Upper lobe of right lung (tissue), 1 donor: Measurements from ENCODE around the gene GOLGA2. TPM values are rescaled to one million over a fixed set of nuclear protein-coding genes. Genes with fewer than 3 reads are reported as not detected.
A peak's percentile ranks its signal among the peaks of the same experiment; 100 is the strongest.

Experiments used
- ATAC-seq: fragments of 200-7000 bp; cut with Tn5 transposase; one replicate; pipeline ENCODE4 v1.9.1; 2020; ENCODE audit warnings: mild to moderate bottlenecking, moderate library complexity
- DNase-seq: peaks from one replicate; pipeline ENCODE4 v3.0.0-alpha.2; 2020
- H3K27ac ChIP-seq: fragments of 200-600 bp; one replicate; pipeline ENCODE4 v1.8.0; 2022
- H3K27me3 ChIP-seq: fragments of 200-600 bp; one replicate; pipeline ENCODE4 v1.8.0; 2022; ENCODE audit warnings: mild to moderate bottlenecking
- H3K36me3 ChIP-seq: fragments of 200-600 bp; one replicate; pipeline ENCODE4 v1.8.0; 2022
- H3K4me1 ChIP-seq: fragments of 200-600 bp; one replicate; pipeline ENCODE4 v1.8.0; 2022
- H3K4me3 ChIP-seq: fragments of 200-600 bp; one replicate; pipeline ENCODE4 v1.8.0; 2022; ENCODE audit warnings: mild to moderate bottlenecking
- H3K9me3 ChIP-seq: fragments of 200-600 bp; one replicate; pipeline ENCODE4 v1.8.0; 2022
- intact Hi-C: fragments of 100-400 bp; cut with DNase I; formaldehyde crosslinking; loops from one replicate; pipeline ENCODE4 v1.11.0; 2022
- total RNA-seq: library from RNA; stranded (reverse); fragmentation: NEBNext Ultra II Directional; extraction: Animal tissue kit (Norgen Biotek cat#: 25700); gene quantifications from one replicate; pipeline ENCODE4 v1.2.1, GENCODE V29; 2021
- TF ChIP-seq, protein P1 (sequence below): fragments of 200-600 bp; IDR thresholded peaks from one replicate; pipeline ENCODE4 v1.8.0; 2022; ENCODE audit warnings: antibody characterized with exemption
- donor health status: DM: no; HTN: yes; CAD: no; lungs with severe emphysema.

Gene GOLGA2
- total RNA-seq, 1 donor from 2014 or later = 88.7 TPM

DNA sequence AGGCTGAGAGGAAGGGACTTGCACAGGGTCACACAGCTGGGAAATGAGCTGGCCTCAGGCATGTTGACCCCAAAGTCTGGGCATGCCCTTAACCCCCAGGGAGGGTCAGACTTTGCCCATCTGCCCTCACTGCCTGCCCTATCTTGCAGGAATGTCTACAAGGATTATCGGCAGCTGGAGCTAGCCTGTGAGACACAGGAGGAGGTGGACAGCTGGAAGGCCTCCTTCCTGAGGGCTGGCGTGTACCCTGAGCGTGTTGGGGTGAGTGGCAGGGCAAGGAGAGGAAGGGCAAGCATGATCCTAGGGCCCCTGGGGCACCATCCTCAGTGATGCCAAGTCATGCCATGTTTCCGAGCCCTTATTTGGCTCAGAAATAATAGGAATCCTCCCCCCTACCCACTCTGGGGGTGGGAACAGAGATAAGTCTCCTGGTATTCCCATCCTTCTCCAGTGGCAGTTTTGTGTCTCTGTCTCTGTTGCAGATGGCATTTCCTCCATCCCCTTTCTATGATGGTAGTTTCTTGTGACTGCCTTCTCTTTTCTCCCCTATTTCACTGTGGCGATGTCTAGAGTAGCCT, 28.5 kb downstream of the GOLGA2 start:
- Histone ChIP-seq H3K27me3 (no peaks in the 10 kb centered on the region), H3K27ac (no peak overlapping the region), H3K4me3 (no peak overlapping the region), H3K36me3 (no peaks in the 10 kb centered on the region), H3K4me1 (peaks cover 20% of the 10 kb centered on the region), H3K9me3 (no peaks in the 10 kb centered on the region)
- no peak for ATAC-seq
- DNase-seq = no peak
- intact Hi-C loops = no loop called here
- TF ChIP-seq, protein P1, sequence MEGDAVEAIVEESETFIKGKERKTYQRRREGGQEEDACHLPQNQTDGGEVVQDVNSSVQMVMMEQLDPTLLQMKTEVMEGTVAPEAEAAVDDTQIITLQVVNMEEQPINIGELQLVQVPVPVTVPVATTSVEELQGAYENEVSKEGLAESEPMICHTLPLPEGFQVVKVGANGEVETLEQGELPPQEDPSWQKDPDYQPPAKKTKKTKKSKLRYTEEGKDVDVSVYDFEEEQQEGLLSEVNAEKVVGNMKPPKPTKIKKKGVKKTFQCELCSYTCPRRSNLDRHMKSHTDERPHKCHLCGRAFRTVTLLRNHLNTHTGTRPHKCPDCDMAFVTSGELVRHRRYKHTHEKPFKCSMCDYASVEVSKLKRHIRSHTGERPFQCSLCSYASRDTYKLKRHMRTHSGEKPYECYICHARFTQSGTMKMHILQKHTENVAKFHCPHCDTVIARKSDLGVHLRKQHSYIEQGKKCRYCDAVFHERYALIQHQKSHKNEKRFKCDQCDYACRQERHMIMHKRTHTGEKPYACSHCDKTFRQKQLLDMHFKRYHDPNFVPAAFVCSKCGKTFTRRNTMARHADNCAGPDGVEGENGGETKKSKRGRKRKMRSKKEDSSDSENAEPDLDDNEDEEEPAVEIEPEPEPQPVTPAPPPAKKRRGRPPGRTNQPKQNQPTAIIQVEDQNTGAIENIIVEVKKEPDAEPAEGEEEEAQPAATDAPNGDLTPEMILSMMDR = no peak

DNA sequence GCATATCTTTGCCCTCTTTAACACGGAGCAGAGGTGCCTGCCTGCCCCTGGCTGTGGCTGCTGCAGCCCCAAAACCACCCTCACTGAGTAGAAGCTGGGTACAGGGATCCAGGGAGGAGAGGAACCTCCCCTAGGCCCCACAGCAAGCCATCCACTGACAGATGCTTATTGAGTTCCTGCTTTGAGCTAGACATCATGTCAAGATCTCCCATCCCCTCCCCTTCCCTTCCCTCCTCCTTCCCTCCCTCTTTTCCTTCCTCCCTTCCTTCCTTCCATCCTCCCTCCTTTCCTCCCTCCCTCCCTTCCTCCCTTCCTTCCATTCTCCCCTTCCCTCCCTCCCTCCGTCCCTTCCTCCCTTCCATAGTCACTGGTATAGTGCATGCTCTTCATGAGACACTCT, 29.3 kb downstream of the GOLGA2 start:
- intact Hi-C loops = no loop called here
- DNase-seq (no peak), ATAC-seq (no peak)
- peak overlapping the region; percentile 58 for H3K27ac ChIP-seq
- no peak overlapping the region for H3K4me3 ChIP-seq
- H3K27me3 ChIP-seq = no peaks in the 10 kb centered on the region
- H3K9me3 ChIP-seq = no peaks in the 10 kb centered on the region
- TF ChIP-seq, protein P1 = no peak
- no peaks in the 10 kb centered on the region for H3K36me3 ChIP-seq
- peaks cover 20% of the 10 kb centered on the region for H3K4me1 ChIP-seq

DNA sequence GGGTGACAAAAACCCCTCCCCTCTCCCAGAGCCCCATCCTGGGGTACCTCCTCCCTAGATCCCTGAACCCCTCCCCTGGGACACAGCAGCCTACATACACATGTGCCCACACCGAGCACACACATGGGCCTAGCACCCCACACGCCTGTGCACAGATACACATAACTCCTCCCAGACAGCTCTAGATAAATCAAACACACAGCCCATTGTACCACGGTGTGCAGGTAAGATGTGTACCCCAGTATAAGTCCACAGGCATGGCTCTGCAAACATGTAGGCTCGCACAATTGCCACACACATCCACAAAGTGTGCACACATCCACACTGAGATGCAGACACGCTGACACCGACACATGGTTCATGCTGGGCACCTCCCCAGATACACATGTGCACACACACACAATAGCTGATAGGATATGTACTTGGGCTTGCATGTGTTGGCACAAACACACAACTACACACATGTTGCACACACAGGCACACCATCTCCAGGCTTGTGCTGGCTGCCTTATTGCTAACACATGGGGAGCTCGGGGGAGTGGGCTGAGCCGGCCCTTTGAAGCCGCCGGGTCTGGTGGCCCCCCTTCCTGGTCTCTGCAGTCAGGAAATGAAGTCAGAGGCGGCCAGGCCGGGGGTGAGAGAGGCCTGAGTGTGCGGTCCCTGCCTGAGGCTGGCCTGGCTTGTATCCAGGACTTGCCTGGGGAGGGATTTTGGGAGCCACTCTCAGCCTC, 30.2 kb downstream of the GOLGA2 start:
- ATAC-seq = no peak

DNA sequence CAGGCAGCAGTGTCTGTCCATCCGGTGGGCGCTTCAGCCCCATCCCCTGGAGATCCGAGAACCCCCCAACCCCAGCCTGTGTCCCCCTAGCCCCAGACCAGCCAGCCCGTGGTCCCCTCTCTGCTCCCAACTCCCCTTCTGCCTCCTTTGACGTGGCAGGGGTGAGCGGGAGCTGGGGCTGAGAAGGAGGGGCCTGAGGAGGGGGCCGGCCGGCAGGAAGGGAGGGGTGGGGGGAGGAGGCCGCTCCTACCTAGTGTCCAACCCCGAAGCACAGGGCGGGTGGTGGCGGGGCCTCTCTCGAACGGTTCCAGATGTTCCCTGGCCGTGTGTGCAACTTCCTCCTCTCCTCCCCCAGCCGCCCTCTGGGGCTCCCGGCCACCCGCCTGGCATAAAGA, 31.0 kb downstream of the GOLGA2 start:
- H3K4me1 ChIP-seq = peaks cover 13% of the 10 kb centered on the region
- DNase-seq (peak; percentile 80), ATAC-seq (peak; percentile 71)
- peak overlapping the region; percentile 58 for H3K27ac ChIP-seq
- H3K27me3 ChIP-seq = no peaks in the 10 kb centered on the region
- TF ChIP-seq, protein P1 = no peak
- intact Hi-C loops = no loop called here
- H3K4me3 ChIP-seq = peak overlapping the region; percentile 37
- H3K9me3 ChIP-seq = no peaks in the 10 kb centered on the region
- no peaks in the 10 kb centered on the region for H3K36me3 ChIP-seq

More for the DNA sequence above, 30.2 kb downstream of the GOLGA2 start:
- DNase-seq = peak; percentile 66
- no peaks in the 10 kb centered on the region for H3K9me3 ChIP-seq
- no peak overlapping the region for H3K4me3 ChIP-seq
- peaks cover 13% of the 10 kb centered on the region for H3K4me1 ChIP-seq
- no peaks in the 10 kb centered on the region for H3K36me3 ChIP-seq
- H3K27me3 ChIP-seq = no peaks in the 10 kb centered on the region
- TF ChIP-seq, protein P1 = no peak
- intact Hi-C loops = no loop called here
- peak overlapping the region; percentile 58 for H3K27ac ChIP-seq

DNA sequence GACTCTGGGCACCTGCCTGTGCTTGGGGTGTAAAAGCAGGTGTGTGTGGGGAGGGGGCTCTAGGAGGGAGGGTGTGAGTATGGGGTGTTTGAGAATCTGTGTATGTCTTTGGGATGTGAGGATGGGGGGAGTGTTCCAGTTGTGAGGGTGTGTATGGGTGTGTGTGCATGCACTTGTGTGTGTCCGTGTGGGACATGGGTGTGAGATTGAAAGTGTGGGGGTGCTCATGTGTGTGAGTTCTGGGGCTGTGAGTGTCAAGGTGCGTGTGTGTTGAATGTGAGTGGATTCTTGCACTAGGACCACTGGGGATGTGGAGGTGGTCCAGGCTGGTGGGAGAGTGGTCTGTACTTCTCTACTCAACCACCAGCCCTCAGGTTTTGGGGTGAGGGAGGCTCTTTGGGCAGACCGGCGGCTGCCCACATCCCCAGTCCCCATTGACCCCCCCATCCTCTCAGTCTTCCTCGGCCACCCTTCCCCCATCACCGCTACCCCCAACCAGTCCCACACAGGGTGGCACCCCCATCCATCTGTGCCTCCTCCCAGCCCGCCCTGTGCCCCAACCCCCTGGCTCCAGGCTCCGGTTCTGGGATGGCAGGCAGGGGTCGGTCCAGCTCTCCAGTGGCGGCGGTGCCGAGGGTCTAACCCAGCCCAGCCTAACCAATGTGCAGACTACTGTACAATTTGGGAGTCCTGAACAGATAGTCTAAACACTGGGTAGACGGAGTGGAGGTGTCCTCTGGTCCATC, 31.5 kb downstream of the GOLGA2 start:
- ATAC-seq = no peak
- peak overlapping the region; percentile 58 for H3K27ac ChIP-seq

More for the DNA sequence above, 31.5 kb downstream of the GOLGA2 start:
- H3K36me3 ChIP-seq = no peaks in the 10 kb centered on the region
- DNase-seq = no peak
- H3K9me3 ChIP-seq = no peaks in the 10 kb centered on the region
- H3K4me1 ChIP-seq = peaks cover 13% of the 10 kb centered on the region
- peak overlapping the region; percentile 37 for H3K4me3 ChIP-seq
- H3K27me3 ChIP-seq = no peaks in the 10 kb centered on the region
- TF ChIP-seq, protein P1 = no peak
- intact Hi-C loops = no loop called here
